ENCODE results near the gene CHKB. TPM values are rescaled to one million over a fixed set of nuclear protein-coding genes. Genes with fewer than 3 reads are reported as not detected.

CHKB gene
- polyA plus RNA-seq, 1 experiment = 22.5 TPM

- ChIA-PET CTCF (interaction anchor here (1.1 kb wide), 1 partner anchor 33 kb away, joined by 3 read pairs; the partner anchor contains the start of gene SYCE3), POLR2A (no interaction called here)
- Histone ChIP-seq H3K9me3 (ENCODE audit: control insufficient read depth, insufficient read depth, low read length) (peaks cover 11% of the 10 kb centered on the region; the same call in 1 of the 2 replicates), H3K4me3 (ENCODE audit: low read depth, low read length) (peak within 1 kb of the TSS; percentile 53), H3K27me3 (ENCODE audit: control insufficient read depth, insufficient read depth, low read length) (peaks cover 5% of the 10 kb centered on the region), H3K27ac (ENCODE audit: low read depth, low read length) (no peak within 1 kb of the TSS)
- no peak for TF ChIP-seq CTCF (IDR thresholded peaks at IDR 0.05; ENCODE audit: low read depth, low read length)
- DNase-seq (ENCODE audit: low read depth, low spot score) = no peak
These were observed 52.6 kb downstream of the CHKB start, which contains the start of gene TYMP for GRCh38 chr22:50529897-50530579. TSS of gene TYMP (minus strand) at chr22:50530012. CDS start at chr22:50529709, 303 bp downstream.

- POLR2A ChIA-PET = no interaction called here
- Histone ChIP-seq H3K4me3 (ENCODE audit: low read depth, low read length) (peak overlapping the region; percentile 48), H3K27ac (ENCODE audit: low read depth, low read length) (no peak overlapping the region), H3K9me3 (ENCODE audit: control insufficient read depth, insufficient read depth, low read length) (peaks cover 11% of the 10 kb centered on the region; the same call in 1 of the 2 replicates), H3K27me3 (ENCODE audit: control insufficient read depth, insufficient read depth, low read length) (peaks cover 5% of the 10 kb centered on the region)
- no peak for TF ChIP-seq CTCF (IDR thresholded peaks at IDR 0.05; ENCODE audit: low read depth, low read length)
- DNase-seq (ENCODE audit: low read depth, low spot score) = no peak
- CTCF ChIA-PET = interaction anchor here (1.1 kb wide), 1 partner anchor 34 kb away, joined by 3 read pairs; the partner anchor contains the start of gene SYCE3
These were observed 53.2 kb downstream of the CHKB start for GRCh38 chr22:50529416-50529896.

Other genes starting within 250 kb of the CHKB start
- gene PPP6R2, start 239.5 kb downstream of the CHKB start, polyA plus RNA-seq (2011; rRNA removed) = 26.6 and 35.0 TPM in 2 replicates
- gene SBF1, start 107.8 kb downstream of the CHKB start, polyA plus RNA-seq (2011; rRNA removed) = 16.4 and 20.5 TPM in 2 replicates
- 3.1 and 3.6 TPM in 2 replicates for gene ADM2, start 101.3 kb downstream of the CHKB start, polyA plus RNA-seq (2011; rRNA removed)
- gene MIOX, start 96.0 kb downstream of the CHKB start, polyA plus RNA-seq (2011; rRNA removed) = 0.14 and 0.22 TPM in 2 replicates
- 25.7 and 46.6 TPM in 2 replicates for gene LMF2, start 75.1 kb downstream of the CHKB start, polyA plus RNA-seq (2011; rRNA removed)
- gene NCAPH2, start 74.6 kb downstream of the CHKB start, polyA plus RNA-seq (2011; rRNA removed) = 10.4 and 13.2 TPM in 2 replicates
- gene SCO2, start 57.3 kb downstream of the CHKB start, polyA plus RNA-seq (2011; rRNA removed) = 0.15 and 0.60 TPM in 2 replicates
- 2.9 and 3.6 TPM in 2 replicates for gene TYMP, start 52.8 kb downstream of the CHKB start, polyA plus RNA-seq (2011; rRNA removed)
- 0.02 and 0.04 TPM in 2 replicates for gene KLHDC7B, start 37.0 kb downstream of the CHKB start, polyA plus RNA-seq (2011; rRNA removed)
- gene SYCE3, start 19.9 kb downstream of the CHKB start, polyA plus RNA-seq (2011; rRNA removed) = not detected in 2 replicates
- 0.99 and 1.2 TPM in 2 replicates for gene CPT1B, start 4.4 kb downstream of the CHKB start, polyA plus RNA-seq (2011; rRNA removed)
- 0.14 and 0.16 TPM in 2 replicates for gene MAPK8IP2, start 17.9 kb upstream of the CHKB start, polyA plus RNA-seq (2011; rRNA removed)
- gene ARSA, start 45.3 kb upstream of the CHKB start, polyA plus RNA-seq (2011; rRNA removed) = 14.3 and 22.0 TPM in 2 replicates
- gene SHANK3, start 90.0 kb upstream of the CHKB start, polyA plus RNA-seq (2011; rRNA removed) = 0.47 and 0.63 TPM in 2 replicates
- gene ACR, start 155.4 kb upstream of the CHKB start, polyA plus RNA-seq (2011; rRNA removed) = not detected in 2 replicates
- 31.4 and 31.5 TPM in 2 replicates for gene RABL2B, start 200.8 kb upstream of the CHKB start, polyA plus RNA-seq (2011; rRNA removed)

All from AG04450 (cell line).